Measurements from ENCODE around the gene NUCB2. TPM values are rescaled to one million over a fixed set of nuclear protein-coding genes. Genes with fewer than 3 reads are reported as not detected.

Gene NUCB2
- total RNA-seq, 1 donor from 2014 or later = 101 TPM

GRCh38 chr11:17286332-17286731 lies 9.8 kb downstream of the NUCB2 start:
- Histone ChIP-seq H3K4me3 (no peak overlapping the region), H3K4me1 (no peaks in the 10 kb centered on the region), H3K27ac (replicated peaks) (no peak overlapping the region), H3K36me3 (peaks cover 62% of the 10 kb centered on the region), H3K9me3 (replicated peaks) (no peaks in the 10 kb centered on the region), H3K27me3 (ENCODE audit: low read depth) (no peaks in the 10 kb centered on the region)
- intact Hi-C loops (cut with micrococcal nuclease) = no loop called here
- DNase-seq = no peak
- TF ChIP-seq CTCF (IDR thresholded peaks at IDR 0.05; ENCODE audit: borderline replicate concordance) = no peak

GRCh38 chr11:17287058-17287457 lies 10.5 kb downstream of the NUCB2 start:
- Histone ChIP-seq H3K27ac (replicated peaks) (no peak overlapping the region), H3K9me3 (replicated peaks) (no peaks in the 10 kb centered on the region), H3K4me1 (no peaks in the 10 kb centered on the region), H3K36me3 (peaks cover 62% of the 10 kb centered on the region), H3K4me3 (no peak overlapping the region), H3K27me3 (ENCODE audit: low read depth) (no peaks in the 10 kb centered on the region)
- intact Hi-C loops (cut with micrococcal nuclease) = no loop called here
- DNase-seq = no peak
- TF ChIP-seq CTCF (IDR thresholded peaks at IDR 0.05; ENCODE audit: borderline replicate concordance) = no peak

GRCh38 chr11:17291710-17292109 lies 15.2 kb downstream of the NUCB2 start:
- intact Hi-C loops (cut with micrococcal nuclease) = no loop called here
- TF ChIP-seq CTCF (IDR thresholded peaks at IDR 0.05; ENCODE audit: borderline replicate concordance) = no peak

GRCh38 chr11:17293311-17293710 lies 16.8 kb downstream of the NUCB2 start:
- no peak for TF ChIP-seq CTCF (IDR thresholded peaks at IDR 0.05; ENCODE audit: borderline replicate concordance)
- no peak overlapping the region for H3K27ac ChIP-seq (replicated peaks)
- intact Hi-C loops (cut with micrococcal nuclease) = no loop called here
- H3K36me3 ChIP-seq = peaks cover 40% of the 10 kb centered on the region
- H3K27me3 ChIP-seq (ENCODE audit: low read depth) = no peaks in the 10 kb centered on the region
- H3K4me3 ChIP-seq = no peak overlapping the region
- H3K9me3 ChIP-seq (replicated peaks) = no peaks in the 10 kb centered on the region
- H3K4me1 ChIP-seq = peaks cover 9% of the 10 kb centered on the region
- DNase-seq = no peak

More at GRCh38 chr11:17291710-17292109, 15.2 kb downstream of the NUCB2 start:
- no peak for DNase-seq
- Histone ChIP-seq H3K36me3 (peaks cover 41% of the 10 kb centered on the region), H3K27ac (replicated peaks) (no peak overlapping the region), H3K4me3 (no peak overlapping the region), H3K27me3 (ENCODE audit: low read depth) (no peaks in the 10 kb centered on the region), H3K9me3 (replicated peaks) (no peaks in the 10 kb centered on the region), H3K4me1 (peaks cover 9% of the 10 kb centered on the region)

GRCh38 chr11:17294033-17294432 lies 17.5 kb downstream of the NUCB2 start:
- H3K27ac ChIP-seq (replicated peaks) = no peak overlapping the region
- H3K36me3 ChIP-seq = peaks cover 45% of the 10 kb centered on the region

More at GRCh38 chr11:17294033-17294432, 17.5 kb downstream of the NUCB2 start:
- Histone ChIP-seq H3K4me1 (peaks cover 9% of the 10 kb centered on the region), H3K4me3 (no peak overlapping the region), H3K27me3 (ENCODE audit: low read depth) (no peaks in the 10 kb centered on the region), H3K9me3 (replicated peaks) (no peaks in the 10 kb centered on the region)
- intact Hi-C loops (cut with micrococcal nuclease) = no loop called here
- no peak for DNase-seq
- TF ChIP-seq CTCF (IDR thresholded peaks at IDR 0.05; ENCODE audit: borderline replicate concordance) = no peak

All from left ventricle myocardium inferior (tissue), 1 donor.